Ascending aorta (tissue), 2 donors: ENCODE data around the gene MPPED1. TPM values are rescaled to one million over a fixed set of nuclear protein-coding genes. Genes with fewer than 3 reads are reported as not detected.

Experiments
- DNase-seq, 2 donors: peaks; one replicate each; pipeline ENCODE4 v3.0.0-alpha.2; 2019; ENCODE audit warnings: low spot score in 2 of 2
- H3K27ac ChIP-seq, 2 donors: fragments of 200-600 bp; sonication (generic); one replicate each; pipeline ENCODE4 v1.5.1; 2016 to 2017; ENCODE audit warnings: mild to moderate bottlenecking in 1 of 2
- H3K27me3 ChIP-seq: fragments of 200-600 bp; sonication (generic); one replicate; pipeline ENCODE4 v1.5.1; 2017
- H3K36me3 ChIP-seq, 2 donors: fragments of 200-600 bp; sonication (generic); one replicate each; pipeline ENCODE4 v1.5.1; 2016
- H3K4me1 ChIP-seq, 2 donors: fragments of 200-600 bp; sonication (generic); one replicate each; pipeline ENCODE4 v1.5.1; 2016 to 2017; ENCODE audit warnings: mild to moderate bottlenecking in 1 of 2
- H3K4me3 ChIP-seq, 2 donors: fragments of 200-600 bp; sonication (generic); one replicate each; pipeline ENCODE4 v1.5.1; 2016 to 2017; ENCODE audit warnings: mild to moderate bottlenecking in 1 of 2
- H3K9me3 ChIP-seq, 2 donors: fragments of 200-600 bp; sonication (generic); one replicate each; pipeline ENCODE4 v1.5.1; 2016
- intact Hi-C: fragments of 100-400 bp; cut with DNase I; formaldehyde crosslinking; loops from one replicate; pipeline ENCODE4 v1.15.1; 2023
- total RNA-seq: library from RNA; depleted of rRNA; stranded (reverse); fragments of >200 nt; gene quantifications from one replicate; pipeline ENCODE4 v1.1.0, GENCODE V29; 2016
- TF ChIP-seq, protein P1 (sequence below), 3 experiments: fragments of 200-600 bp in 2 of 3; fragments of 450-650 bp in 1 of 3; sonication (generic) in 2 of 3; IDR thresholded peaks; one replicate each; pipeline ENCODE4 v1.5.1; 2016 to 2019; ENCODE audit warnings: antibody characterized with exemption in 3 of 3, mild to moderate bottlenecking in 1 of 3, moderate library complexity in 1 of 3

The MPPED1 gene
- total RNA-seq, 1 donor from 2014 or later = not detected

DNA sequence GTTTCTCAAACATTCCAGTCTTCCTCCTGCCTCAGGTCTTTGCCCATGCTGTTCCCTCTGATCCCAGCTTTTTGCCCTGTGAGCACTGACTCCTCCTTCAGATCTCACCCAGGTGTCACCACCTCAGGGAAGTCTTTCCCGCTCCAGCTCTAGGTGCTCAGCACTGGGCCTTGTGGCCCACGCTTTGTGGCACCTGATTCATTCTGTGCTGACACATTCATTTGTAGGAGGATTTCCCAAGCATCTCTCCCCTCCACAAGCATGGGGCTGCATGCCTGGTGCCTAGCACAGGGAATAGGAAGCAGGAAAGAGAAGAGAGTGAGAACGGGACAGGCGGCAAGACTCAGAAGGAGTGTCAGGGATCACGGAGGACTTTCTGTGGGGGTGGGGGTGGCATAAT lies 17.6 kb downstream of the MPPED1 start:
- Histone ChIP-seq H3K27me3 (no peaks in the 10 kb centered on the region), H3K27ac (no peak overlapping the region), H3K4me3 (no peak overlapping the region), H3K4me1 (no peaks in the 10 kb centered on the region), H3K36me3 (no peaks in the 10 kb centered on the region), H3K9me3 (no peaks in the 10 kb centered on the region)
- intact Hi-C loops = no loop called here
- TF ChIP-seq, protein P1, sequence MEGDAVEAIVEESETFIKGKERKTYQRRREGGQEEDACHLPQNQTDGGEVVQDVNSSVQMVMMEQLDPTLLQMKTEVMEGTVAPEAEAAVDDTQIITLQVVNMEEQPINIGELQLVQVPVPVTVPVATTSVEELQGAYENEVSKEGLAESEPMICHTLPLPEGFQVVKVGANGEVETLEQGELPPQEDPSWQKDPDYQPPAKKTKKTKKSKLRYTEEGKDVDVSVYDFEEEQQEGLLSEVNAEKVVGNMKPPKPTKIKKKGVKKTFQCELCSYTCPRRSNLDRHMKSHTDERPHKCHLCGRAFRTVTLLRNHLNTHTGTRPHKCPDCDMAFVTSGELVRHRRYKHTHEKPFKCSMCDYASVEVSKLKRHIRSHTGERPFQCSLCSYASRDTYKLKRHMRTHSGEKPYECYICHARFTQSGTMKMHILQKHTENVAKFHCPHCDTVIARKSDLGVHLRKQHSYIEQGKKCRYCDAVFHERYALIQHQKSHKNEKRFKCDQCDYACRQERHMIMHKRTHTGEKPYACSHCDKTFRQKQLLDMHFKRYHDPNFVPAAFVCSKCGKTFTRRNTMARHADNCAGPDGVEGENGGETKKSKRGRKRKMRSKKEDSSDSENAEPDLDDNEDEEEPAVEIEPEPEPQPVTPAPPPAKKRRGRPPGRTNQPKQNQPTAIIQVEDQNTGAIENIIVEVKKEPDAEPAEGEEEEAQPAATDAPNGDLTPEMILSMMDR (IDR thresholded peaks at IDR 0.05) = no peak
- DNase-seq = no peak

DNA sequence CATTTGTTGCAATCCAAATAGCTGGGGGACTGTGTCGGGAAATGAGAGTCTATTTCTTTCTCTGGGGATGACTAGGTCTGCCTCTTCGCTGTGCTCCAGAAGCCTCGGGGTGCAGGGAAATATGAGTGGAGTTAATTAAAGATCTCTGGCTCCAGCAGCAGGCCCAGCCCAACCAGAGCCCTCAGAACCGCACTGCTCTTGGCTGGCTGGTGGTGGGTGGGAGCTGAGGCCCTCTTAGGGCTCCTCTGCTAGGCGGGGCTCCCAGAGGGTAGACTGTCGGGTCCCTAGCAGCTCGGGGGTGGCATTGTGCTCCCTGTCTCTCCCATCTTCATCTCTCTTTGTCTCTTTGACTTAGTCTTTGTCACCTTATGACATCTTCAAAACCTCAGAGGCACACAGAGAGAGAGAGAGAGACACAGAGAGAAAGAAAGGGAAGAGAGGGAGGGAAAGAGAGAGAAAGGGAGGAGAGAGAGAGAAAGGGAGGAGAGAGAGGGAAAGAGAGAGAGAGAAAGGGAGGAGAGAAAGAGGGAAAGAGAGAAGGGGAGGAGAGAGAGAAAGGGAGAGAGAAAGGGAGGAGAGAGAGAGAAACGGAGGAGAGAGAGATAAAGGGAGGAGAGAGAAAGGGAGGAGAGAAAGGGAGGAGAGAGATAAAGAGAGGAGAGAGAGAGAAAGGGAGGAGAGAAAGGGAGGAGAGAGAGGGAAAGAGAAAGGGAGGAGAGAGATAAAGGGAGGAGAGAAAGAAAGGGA lies 20.2 kb downstream of the MPPED1 start:
- TF ChIP-seq, protein P1 (IDR thresholded peaks at IDR 0.05) = no peak
- DNase-seq = no peak
- Histone ChIP-seq H3K36me3 (no peaks in the 10 kb centered on the region), H3K9me3 (no peaks in the 10 kb centered on the region), H3K4me1 (no peaks in the 10 kb centered on the region), H3K27ac (no peak overlapping the region), H3K27me3 (no peaks in the 10 kb centered on the region), H3K4me3 (no peak overlapping the region)
- intact Hi-C loops = no loop called here

DNA sequence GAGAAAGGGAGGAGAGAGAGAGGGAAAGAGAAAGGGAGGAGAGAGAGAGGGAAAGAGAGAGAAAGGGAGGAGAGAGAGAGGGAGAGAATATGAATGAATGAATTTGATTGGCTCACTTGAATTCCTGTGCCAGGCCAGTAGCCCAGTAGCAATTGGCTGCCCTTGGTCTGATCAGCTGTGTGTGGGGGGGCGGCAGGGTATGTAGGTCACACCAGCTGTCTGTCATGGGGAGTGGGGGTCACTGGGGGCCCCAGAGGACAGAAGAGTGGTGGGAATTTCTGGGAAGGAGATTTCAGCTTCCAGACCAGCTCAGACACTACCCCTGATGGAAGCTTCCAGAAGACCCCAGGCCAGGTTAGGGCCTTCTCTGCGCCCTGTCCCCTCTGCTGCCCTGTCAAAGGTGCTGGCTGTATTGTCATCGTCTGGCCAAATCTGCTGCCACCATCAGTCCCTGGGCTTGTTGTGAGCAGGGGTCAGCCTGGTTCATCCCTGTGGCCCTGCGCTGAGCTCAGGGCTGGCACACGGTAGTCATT lies 21.1 kb downstream of the MPPED1 start:
- Histone ChIP-seq H3K36me3 (no peaks in the 10 kb centered on the region), H3K27ac (no peak overlapping the region), H3K27me3 (no peaks in the 10 kb centered on the region), H3K4me1 (no peaks in the 10 kb centered on the region), H3K9me3 (no peaks in the 10 kb centered on the region), H3K4me3 (no peak overlapping the region)
- intact Hi-C loops = no loop called here
- TF ChIP-seq, protein P1 (IDR thresholded peaks at IDR 0.05) = no peak
- DNase-seq = no peak

DNA sequence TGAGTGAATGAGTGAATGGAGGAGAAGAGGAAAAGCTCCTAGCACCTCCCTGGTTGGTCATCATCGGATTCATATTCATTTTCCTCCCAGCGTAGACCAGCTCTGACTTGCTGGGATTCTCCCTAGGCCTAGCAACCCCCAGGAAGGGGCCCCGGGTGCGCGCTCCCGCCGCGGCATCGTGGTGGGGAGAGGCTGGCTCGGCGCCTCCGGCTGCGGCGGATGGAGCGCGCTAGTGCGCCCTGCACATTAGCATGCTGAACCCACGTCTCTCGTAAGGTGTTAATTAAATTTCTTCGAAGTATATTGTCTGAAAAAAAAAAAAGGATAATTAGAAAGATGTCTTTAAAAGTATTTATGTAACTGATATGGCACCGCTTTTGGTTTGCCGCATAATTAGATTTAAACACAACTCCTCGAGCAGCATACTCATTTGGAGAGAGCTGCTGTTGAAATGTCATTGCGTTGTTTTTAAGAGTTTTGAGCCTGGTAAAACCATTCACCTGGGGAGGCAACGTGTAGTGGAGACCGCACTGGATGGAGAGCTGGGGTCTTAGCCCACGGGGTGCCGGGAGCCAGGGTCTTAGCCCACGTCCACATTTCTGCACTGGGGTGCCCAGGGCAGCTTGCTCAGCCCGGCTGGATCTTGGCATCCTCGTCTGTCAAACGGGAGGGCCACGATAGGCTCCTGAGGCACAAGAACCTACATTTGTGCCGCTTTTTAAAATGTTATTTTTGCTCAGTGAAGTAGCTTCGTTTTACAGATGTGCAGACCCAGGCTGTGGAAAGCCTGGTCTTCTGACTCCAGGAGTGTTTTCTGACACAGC lies 21.8 kb downstream of the MPPED1 start:
- H3K36me3 ChIP-seq = no peaks in the 10 kb centered on the region
- H3K9me3 ChIP-seq = no peaks in the 10 kb centered on the region
- H3K27me3 ChIP-seq = no peaks in the 10 kb centered on the region
- DNase-seq = no peak
- intact Hi-C loops = no loop called here
- no peak overlapping the region for H3K27ac ChIP-seq
- no peaks in the 10 kb centered on the region for H3K4me1 ChIP-seq
- TF ChIP-seq, protein P1 (IDR thresholded peaks at IDR 0.05) = no peak
- H3K4me3 ChIP-seq = no peak overlapping the region

DNA sequence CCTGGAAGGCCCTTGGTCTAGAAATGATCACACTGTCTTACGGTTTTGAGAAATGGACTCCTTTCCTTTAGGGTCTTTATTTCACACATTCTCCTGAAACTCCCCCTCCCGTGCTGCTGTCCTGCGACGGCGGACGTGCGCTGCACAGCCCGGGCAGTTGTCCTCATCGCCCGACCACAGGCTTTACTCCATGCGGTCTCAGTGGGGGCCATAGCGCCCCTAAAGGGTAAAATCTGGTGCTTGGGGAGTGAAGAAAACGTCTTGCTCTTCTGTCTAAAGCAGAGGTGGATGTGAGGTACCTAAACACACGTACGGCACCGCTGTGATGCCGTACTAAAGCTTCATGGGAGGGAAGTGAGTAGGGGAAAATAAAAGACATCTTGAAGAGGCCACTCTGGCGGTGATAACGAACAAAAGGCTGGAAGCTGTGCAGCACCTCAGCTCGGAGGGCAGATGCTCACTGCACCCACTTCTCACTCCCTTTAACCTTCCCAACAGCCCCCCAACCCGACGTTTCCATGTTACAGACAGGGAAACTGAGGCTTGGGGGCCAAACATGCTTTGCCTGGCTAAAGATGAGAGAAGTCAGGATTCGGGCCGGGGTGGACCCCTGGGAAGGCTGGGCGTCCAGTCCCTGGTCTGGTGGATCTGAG lies 22.6 kb downstream of the MPPED1 start:
- H3K9me3 ChIP-seq = no peaks in the 10 kb centered on the region
- no peak overlapping the region for H3K27ac ChIP-seq
- H3K36me3 ChIP-seq = no peaks in the 10 kb centered on the region
- no peak overlapping the region for H3K4me3 ChIP-seq
- no peaks in the 10 kb centered on the region for H3K27me3 ChIP-seq
- no peaks in the 10 kb centered on the region for H3K4me1 ChIP-seq
- DNase-seq = no peak
- intact Hi-C loops = no loop called here
- TF ChIP-seq, protein P1 (IDR thresholded peaks at IDR 0.05) = no peak
